GM21786 (cell line): ENCODE data around the gene HDLBP.

ENCODE experiments used
- ATAC-seq: cut with Tn5 transposase; IDR thresholded peaks from one replicate; pipeline ENCODE4 v1.9.1; 2021; ENCODE audit not compliant: unreplicated experiment

HDLBP gene

GRCh38 chr2:241214209-241214608 lies 101.3 kb downstream of the HDLBP start:
- no peak for ATAC-seq

DNA sequence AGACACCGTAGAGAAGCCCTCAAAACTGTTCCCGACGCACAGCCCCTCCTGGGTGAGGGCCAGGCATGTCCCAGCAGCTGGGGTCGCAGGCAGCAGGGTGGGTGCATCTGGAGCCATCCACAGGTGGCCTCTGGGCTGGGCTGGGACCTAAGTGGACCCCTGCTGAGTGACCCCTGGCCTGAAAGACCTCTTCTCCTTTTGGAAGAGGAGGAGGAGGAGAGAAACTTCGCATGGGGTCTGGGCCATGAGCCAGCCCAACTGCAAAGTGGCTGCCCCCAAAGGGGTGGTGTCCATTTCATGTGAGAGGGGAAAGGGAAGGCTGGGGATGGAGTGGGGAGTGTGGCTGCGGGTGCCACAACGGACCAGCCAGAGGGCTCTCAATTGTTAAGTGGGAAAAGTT lies 101.9 kb downstream of the HDLBP start:
- ATAC-seq: no peak

GRCh38 chr2:241213041-241213440 lies 102.4 kb downstream of the HDLBP start:
- ATAC-seq: no peak

DNA sequence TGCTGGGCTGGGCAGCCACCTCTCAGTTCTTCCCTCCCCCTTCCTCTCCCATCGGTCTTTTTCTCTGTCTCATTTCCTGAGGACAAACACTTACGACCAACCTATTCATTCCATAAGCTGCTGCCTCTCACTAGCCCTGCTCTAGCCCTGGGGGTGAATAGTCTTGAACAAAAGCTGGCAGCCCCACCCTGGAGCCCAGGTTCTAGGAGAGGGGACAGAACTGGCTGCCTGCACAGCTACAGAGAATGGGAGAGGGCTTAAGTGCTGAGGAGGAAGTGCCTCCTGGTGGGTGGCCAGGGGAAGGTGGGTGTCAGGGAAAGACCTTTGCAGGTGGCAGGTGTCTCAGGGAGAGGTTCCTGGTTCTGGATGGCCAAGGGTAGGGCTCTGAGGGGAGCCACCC lies 104.2 kb downstream of the HDLBP start:
- no peak for ATAC-seq

GRCh38 chr2:241209271-241209670 lies 106.2 kb downstream of the HDLBP start:
- ATAC-seq: no peak

DNA sequence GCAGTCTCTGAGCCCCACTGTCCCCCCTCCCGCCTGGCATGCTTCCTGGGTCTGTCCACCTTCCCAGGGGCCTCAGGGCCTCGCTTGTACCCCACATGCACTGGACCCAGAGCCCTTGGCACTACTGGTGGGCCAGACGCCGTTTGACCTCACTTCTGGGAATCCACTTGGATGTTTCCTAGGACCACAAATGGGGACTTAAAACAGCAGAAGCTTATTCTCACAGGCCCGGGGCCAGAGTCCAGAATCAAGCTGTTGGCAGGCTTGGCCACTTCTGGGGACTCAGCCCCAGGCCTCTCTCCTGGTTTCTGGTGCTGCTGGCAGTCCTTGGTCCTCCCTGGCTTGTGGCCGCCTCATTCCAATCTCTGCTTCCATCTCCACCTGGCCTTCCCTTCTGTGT lies 107.4 kb downstream of the HDLBP start:
- ATAC-seq: no peak

DNA sequence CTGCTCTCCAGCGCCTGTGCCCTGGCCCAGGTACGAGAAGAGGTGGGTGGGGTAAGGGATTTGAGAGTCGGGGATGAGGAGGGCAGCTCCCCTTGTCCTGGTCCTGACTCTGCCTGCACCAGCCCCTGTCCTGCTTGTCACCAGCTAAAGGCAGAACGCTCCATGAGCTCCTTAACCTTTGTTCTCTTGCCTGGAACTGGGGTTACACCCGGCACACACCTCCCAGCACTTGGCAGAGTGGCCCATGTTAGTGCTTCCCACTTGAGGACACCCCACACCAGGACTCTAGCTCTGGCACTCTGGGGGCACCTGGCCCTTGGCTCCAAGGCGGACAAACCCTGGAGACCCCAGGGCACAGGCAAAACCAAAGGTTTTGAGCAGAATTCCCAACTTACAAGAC lies 107.8 kb downstream of the HDLBP start:
- no peak for ATAC-seq

DNA sequence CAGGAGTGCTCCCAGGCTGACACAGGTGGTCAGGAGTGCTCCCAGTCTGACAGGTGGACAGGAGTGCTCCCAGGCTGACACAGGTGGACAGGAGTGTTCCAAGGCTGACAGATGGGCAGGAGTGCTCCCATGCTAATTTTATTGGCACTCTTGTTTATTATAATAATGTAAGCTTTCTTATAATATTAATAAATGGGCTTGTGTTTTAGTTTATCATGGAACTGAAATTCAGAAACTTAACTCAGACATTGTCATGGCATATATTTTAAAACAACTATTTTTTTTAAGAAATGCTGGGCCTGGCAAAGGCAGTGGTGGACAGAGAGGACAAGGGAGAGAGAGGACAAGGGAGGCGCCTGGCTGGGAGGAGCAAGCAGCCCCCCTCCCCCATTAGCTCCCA lies 108.3 kb downstream of the HDLBP start:
- ATAC-seq: no peak

DNA sequence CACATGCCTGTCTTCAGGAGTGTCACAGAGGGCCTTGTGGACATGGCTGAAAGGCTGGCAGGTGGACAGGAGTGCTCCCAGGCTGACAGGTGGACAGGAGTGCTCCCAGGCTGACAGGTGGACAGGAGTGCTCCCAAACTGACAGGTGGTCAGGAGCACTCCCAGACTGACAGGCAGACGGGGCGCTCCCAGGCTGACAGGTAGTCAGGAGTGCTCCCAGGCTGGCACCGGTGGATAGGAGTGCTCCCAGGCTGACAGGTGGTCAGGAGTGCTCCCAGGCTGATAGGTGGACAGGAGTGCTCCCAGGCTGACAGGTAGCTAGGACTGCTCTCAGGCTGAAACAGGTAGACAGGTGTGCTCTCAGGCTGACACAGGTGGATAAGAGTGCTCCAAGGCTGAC lies 110.4 kb downstream of the HDLBP start:
- ATAC-seq: no peak

GRCh38 chr2:241204490-241204889 lies 111.0 kb downstream of the HDLBP start:
- ATAC-seq: no peak

DNA sequence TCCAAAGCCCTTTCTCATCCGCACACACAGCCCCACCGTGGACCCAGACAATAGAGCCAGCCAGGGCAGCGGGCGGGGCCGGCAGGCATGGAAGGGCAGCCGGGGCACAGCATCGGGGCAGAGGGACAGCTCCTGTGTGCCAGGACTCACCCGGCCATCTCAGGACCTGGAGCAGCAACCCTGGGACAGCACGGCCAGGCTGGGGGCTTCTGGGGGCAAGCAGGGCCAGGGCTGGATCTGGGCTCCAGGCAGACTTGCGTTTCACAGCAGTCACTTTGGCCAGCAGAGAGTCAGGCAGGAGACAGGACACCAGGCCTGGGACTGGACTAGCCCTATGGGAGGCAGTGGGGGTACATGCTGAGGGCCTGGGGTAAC lies 111.5 kb downstream of the HDLBP start:
- ATAC-seq: no peak

- no peak for ATAC-seq
Measured at GRCh38 chr2:241203218-241204009, 112.1 kb downstream of the HDLBP start.

DNA sequence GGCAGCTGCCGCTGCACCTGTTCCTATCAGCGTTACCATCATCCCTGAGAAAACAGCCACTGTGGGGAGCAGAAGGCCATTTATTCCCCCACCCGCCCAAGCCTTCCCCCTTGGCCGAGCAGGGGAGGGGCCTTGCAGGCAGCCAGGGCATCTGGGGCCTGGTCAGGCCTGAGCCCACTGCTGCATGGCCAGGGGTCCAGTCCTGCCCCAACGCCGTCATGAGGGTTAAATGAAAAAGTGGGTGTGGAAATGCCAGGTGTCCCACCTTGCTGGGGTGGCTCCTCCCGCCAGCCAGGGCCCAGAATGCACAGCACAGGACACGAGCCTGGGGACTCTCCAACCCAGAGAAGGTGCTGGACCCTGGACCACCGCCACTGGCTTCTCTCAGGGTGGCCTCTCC lies 112.8 kb downstream of the HDLBP start:
- ATAC-seq: no peak

DNA sequence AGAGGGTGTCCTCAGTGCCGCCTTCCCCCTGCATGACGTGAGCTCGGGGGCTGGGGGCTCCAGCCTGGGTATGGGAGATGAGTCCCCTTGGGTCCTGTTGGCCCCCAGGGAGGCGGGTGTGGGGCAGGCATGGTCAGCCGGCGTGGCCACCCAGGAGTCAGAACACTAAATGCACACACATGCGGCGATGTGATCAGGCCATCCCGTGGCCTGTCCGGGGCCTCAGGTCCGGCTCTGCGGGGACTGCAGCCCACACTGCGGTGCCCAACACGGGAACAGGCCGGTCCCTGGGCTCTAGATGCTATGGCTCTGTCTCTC lies 113.2 kb downstream of the HDLBP start:
- no peak for ATAC-seq

GRCh38 chr2:241201445-241202267 lies 113.8 kb downstream of the HDLBP start:
- no peak for ATAC-seq

GRCh38 chr2:241200822-241201395 lies 114.6 kb downstream of the HDLBP start:
- no peak for ATAC-seq

GRCh38 chr2:241199897-241200821 lies 115.3 kb downstream of the HDLBP start:
- no peak for ATAC-seq

- ATAC-seq: no peak
Measured at GRCh38 chr2:241199286-241199685, 116.2 kb downstream of the HDLBP start.

- no peak for ATAC-seq
Measured at GRCh38 chr2:241198381-241199279, 116.8 kb downstream of the HDLBP start.

GRCh38 chr2:241197947-241198346 lies 117.5 kb downstream of the HDLBP start:
- ATAC-seq: no peak
